Measurements from ENCODE around the gene CCNDBP1.
"Not testable (repeated sequence)": the region's sequence is repeated elsewhere in the genome, so short reads cannot be mapped to it uniquely, and the experiment has no call there.

DNA sequence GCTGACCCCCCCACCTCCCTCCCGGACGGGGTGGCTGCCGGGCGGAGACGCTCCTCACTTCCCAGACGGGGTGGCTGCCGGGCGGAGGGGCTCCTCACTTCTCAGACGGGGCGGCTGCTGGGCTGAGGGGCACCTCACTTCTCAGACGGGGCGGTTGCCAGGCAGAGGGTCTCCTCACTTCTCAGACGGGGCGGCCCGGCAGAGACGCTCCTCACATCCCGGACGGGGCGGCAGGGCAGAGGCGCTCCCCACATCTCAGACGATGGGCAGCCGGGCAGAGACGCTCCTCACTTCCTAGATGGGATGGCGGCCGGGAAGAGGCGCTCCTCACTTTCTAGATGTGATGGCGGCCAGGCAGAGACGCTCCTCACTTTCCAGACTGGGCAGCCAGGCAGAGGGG, 17.9 kb upstream of the CCNDBP1 start:
- TF ChIP-seq USF2 (CRISPR knock-in tag; IDR thresholded peaks at IDR 0.05); ZNF416 (CRISPR knock-in tag; IDR thresholded peaks at IDR 0.05); CTCF (IDR thresholded peaks at IDR 0.05); SP1 (CRISPR knock-in tag; conservative IDR thresholded peaks at IDR 0.05); HMGXB4 (CRISPR knock-in tag; IDR thresholded peaks at IDR 0.05); NFE2L1 (CRISPR knock-in tag; IDR thresholded peaks at IDR 0.05); ZNF219 (CRISPR knock-in tag; IDR thresholded peaks at IDR 0.05; ENCODE audit: borderline replicate concordance): not testable (repeated sequence)

Measured in WTC11 (cell line).